ENCODE measurements around the gene ADAM12. TPM values are rescaled to one million over a fixed set of nuclear protein-coding genes. Genes with fewer than 3 reads are reported as not detected.

ADAM12 gene
- total RNA-seq, 1 donor from 2014 or later, result not detected

DNA sequence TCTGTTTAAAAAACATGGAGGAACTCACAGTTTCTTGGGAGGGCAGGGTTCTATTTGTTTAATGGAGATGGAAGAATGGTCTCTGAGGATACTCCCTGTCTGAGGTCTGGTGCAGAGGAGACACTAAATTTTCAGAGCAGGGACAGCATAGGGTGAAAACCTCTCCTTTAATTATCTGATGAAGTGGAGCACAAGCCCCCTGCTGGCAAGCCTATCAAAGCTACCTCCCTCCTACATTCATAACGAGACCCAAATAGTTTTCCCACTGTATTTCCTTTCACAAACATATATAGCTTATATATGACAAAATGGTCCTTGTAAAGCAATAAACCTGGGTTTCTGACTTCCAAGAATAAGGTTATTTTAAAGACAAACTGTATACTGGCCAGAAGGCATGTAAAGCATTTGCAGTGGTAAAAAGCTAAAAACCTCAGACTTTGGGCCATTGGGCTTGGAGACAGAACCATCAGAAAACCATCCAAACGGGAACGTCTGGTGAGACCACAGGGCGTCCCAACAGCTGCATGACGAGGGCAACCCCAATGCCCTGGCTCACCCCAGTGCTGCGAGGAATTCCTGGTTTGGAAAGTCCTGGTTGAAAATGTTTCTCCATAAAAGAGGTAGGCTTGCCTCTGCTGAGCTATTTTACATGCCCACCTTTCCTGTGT lies 290.6 kb downstream of the ADAM12 start:
- H3K36me3 ChIP-seq, result no peaks in the 10 kb centered on the region
- H3K4me1 ChIP-seq, result no peaks in the 10 kb centered on the region
- no peaks in the 10 kb centered on the region for H3K27me3 ChIP-seq
- TF ChIP-seq CTCF (IDR thresholded peaks at IDR 0.05), result no peak
- no peaks in the 10 kb centered on the region for H3K9me3 ChIP-seq
- DNase-seq (ENCODE audit: low spot score in 2 of 2), result no peak
- H3K4me3 ChIP-seq, result no peak overlapping the region
- no peak overlapping the region for H3K27ac ChIP-seq
- intact Hi-C loops (cut with DNase I), result loop anchor here (10.0 kb wide), 1 partner anchor 113 kb away; no protein-coding TSS in a partner anchor

GRCh38 chr10:126094537-126094936 lies 293.7 kb downstream of the ADAM12 start:
- H3K9me3 ChIP-seq, result no peaks in the 10 kb centered on the region
- no peaks in the 10 kb centered on the region for H3K27me3 ChIP-seq
- DNase-seq (ENCODE audit: low spot score in 2 of 2), result peak in 1 of 2 donors; percentile 16
- H3K4me3 ChIP-seq, result no peak overlapping the region
- H3K4me1 ChIP-seq, result no peaks in the 10 kb centered on the region
- intact Hi-C loops (cut with DNase I), result loop anchor here (10.0 kb wide), 1 partner anchor 110 kb away; no protein-coding TSS in a partner anchor
- no peak overlapping the region for H3K27ac ChIP-seq
- no peak for TF ChIP-seq CTCF (IDR thresholded peaks at IDR 0.05)
- H3K36me3 ChIP-seq, result no peaks in the 10 kb centered on the region

- no peaks in the 10 kb centered on the region for H3K36me3 ChIP-seq
- no peaks in the 10 kb centered on the region for H3K27me3 ChIP-seq
- H3K9me3 ChIP-seq, result no peaks in the 10 kb centered on the region
- no peak overlapping the region for H3K27ac ChIP-seq
- DNase-seq (ENCODE audit: low spot score in 2 of 2), result no peak
- TF ChIP-seq CTCF (IDR thresholded peaks at IDR 0.05), result no peak
- intact Hi-C loops (cut with DNase I), result loop anchor here (10.0 kb wide), 1 partner anchor 108 kb away; no protein-coding TSS in a partner anchor
- no peaks in the 10 kb centered on the region for H3K4me1 ChIP-seq
- no peak overlapping the region for H3K4me3 ChIP-seq
Observed at GRCh38 chr10:126092366-126093215, 295.7 kb downstream of the ADAM12 start.

DNA sequence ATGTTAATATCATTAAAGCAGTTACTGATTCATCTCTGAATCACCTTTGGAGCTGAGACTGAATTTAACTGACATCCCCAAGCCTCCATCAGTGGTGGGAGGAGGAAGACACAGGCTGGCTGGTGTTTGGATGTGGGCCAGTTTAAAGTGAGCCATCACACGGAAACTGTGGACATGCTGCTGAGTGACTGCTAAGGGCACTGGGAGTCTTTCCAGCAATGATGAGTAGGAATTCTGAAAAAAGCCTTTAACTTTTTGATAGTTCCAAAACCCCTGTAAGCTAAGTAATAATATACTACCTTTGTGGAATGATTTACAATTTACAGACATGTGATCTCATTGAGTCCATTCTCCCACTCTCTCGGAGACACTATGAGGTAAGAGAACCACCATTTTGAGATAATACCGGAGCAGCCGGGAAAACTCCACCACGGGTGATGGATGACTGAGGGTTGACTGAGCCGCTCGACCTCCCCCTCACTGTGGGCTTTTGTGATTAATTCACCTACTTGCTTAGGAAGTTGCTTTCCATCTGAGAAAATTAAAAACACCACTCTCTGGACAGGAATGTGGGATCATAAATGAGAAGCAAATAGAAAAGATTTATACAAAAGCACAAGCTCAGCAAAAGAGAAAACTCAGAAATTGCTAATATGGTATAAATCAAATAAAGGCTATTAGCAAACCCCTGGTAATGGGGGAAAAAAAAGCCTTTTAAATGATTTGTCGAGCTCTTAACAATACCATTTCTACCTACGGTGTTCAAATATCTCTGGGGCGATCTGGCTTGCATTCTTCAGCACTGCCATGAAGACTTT lies 297.2 kb downstream of the ADAM12 start:
- no peak for DNase-seq (ENCODE audit: low spot score in 2 of 2)
- no peaks in the 10 kb centered on the region for H3K36me3 ChIP-seq
- no peak for TF ChIP-seq CTCF (IDR thresholded peaks at IDR 0.05)
- H3K27me3 ChIP-seq, result no peaks in the 10 kb centered on the region
- no peak overlapping the region for H3K4me3 ChIP-seq
- H3K4me1 ChIP-seq, result no peaks in the 10 kb centered on the region
- no peak overlapping the region for H3K27ac ChIP-seq
- intact Hi-C loops (cut with DNase I), result loop anchor here (10.0 kb wide), 1 partner anchor 106 kb away; no protein-coding TSS in a partner anchor
- no peaks in the 10 kb centered on the region for H3K9me3 ChIP-seq

GRCh38 chr10:126090443-126090842 lies 297.8 kb downstream of the ADAM12 start:
- no peaks in the 10 kb centered on the region for H3K9me3 ChIP-seq
- H3K27me3 ChIP-seq, result no peaks in the 10 kb centered on the region
- no peaks in the 10 kb centered on the region for H3K36me3 ChIP-seq
- H3K4me3 ChIP-seq, result no peak overlapping the region
- H3K4me1 ChIP-seq, result no peaks in the 10 kb centered on the region
- DNase-seq (ENCODE audit: low spot score in 2 of 2), result no peak
- intact Hi-C loops (cut with DNase I), result loop anchor here (10.0 kb wide), 1 partner anchor 106 kb away; no protein-coding TSS in a partner anchor
- H3K27ac ChIP-seq, result no peak overlapping the region
- TF ChIP-seq CTCF (IDR thresholded peaks at IDR 0.05), result no peak

All from ascending aorta (tissue), 2 donors.